ENCODE data around the gene CLIP2. TPM values are rescaled to one million over a fixed set of nuclear protein-coding genes. Genes with fewer than 3 reads are reported as not detected.
A peak's percentile ranks its signal among the peaks of the same experiment; 100 is the strongest.

Gene CLIP2
- total RNA-seq, 2 donors from 2014 or later = 77.8 to 81.6 TPM

DNA sequence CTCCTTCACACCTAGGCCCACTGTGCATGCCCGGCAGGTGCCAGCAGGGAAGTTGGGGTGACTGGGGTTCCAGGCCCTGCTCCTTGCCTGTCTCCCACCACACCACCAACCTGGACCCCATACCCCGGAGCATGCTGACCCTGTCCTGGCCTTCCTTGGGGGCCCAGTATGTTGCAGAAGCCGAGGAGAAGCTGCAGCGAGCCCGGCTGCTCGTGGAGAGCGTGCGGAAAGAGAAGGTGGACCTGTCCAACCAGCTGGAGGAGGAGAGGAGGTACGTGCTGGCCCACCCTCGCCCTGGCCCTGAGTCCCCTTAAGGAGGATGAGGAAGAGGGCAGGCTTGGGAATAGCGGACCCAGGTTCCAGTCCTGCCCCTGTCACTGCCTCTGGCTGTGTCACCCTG lies 70.8 kb downstream of the CLIP2 start:
- H3K27me3 ChIP-seq = no peaks in the 10 kb centered on the region
- TF ChIP-seq, protein P1, sequence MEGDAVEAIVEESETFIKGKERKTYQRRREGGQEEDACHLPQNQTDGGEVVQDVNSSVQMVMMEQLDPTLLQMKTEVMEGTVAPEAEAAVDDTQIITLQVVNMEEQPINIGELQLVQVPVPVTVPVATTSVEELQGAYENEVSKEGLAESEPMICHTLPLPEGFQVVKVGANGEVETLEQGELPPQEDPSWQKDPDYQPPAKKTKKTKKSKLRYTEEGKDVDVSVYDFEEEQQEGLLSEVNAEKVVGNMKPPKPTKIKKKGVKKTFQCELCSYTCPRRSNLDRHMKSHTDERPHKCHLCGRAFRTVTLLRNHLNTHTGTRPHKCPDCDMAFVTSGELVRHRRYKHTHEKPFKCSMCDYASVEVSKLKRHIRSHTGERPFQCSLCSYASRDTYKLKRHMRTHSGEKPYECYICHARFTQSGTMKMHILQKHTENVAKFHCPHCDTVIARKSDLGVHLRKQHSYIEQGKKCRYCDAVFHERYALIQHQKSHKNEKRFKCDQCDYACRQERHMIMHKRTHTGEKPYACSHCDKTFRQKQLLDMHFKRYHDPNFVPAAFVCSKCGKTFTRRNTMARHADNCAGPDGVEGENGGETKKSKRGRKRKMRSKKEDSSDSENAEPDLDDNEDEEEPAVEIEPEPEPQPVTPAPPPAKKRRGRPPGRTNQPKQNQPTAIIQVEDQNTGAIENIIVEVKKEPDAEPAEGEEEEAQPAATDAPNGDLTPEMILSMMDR (IDR thresholded peaks at IDR 0.05) = no peak
- H3K4me1 ChIP-seq = no peaks in the 10 kb centered on the region
- H3K27ac ChIP-seq = no peak overlapping the region
- no peak overlapping the region for H3K4me3 ChIP-seq
- H3K9ac ChIP-seq (ENCODE audit: low read depth in 2 of 2, low read length in 2 of 2) = no peak overlapping the region
- no peaks in the 10 kb centered on the region for H3K9me3 ChIP-seq
- intact Hi-C loops (cut with DNase I) = loop anchor here (10.0 kb wide), 1 partner anchor 65 kb away; no protein-coding TSS in a partner anchor
- peaks cover 9% of the 10 kb centered on the region for H3K36me3 ChIP-seq
- no peak for DNase-seq

DNA sequence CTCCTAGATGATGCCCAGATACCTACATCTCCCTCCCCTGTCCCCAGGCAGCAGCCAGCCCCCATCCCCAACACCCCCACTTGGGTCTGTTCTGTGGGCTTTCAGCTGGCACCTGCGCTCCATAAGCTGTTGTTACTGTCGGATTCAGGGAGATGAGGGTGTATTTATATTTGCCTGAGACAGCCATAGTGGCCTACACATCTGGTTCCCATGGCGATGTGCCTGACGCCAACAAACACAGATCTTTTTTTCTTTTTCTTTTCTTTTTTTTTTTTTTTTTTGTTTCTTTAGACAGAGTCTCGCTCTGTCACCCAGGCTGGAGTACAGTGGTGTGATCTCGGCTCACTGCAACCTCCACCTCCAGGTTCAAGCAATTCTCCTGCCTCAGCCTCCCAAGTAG lies 73.1 kb downstream of the CLIP2 start:
- H3K36me3 ChIP-seq = peaks cover 9% of the 10 kb centered on the region
- H3K9ac ChIP-seq (ENCODE audit: low read depth in 2 of 2, low read length in 2 of 2) = no peak overlapping the region
- H3K9me3 ChIP-seq = no peaks in the 10 kb centered on the region
- no peak overlapping the region for H3K27ac ChIP-seq
- no peaks in the 10 kb centered on the region for H3K4me1 ChIP-seq
- DNase-seq = no peak
- intact Hi-C loops (cut with DNase I) = loop anchor here (10.0 kb wide), 1 partner anchor 67 kb away; no protein-coding TSS in a partner anchor
- no peaks in the 10 kb centered on the region for H3K27me3 ChIP-seq
- no peak overlapping the region for H3K4me3 ChIP-seq
- TF ChIP-seq, protein P1 (IDR thresholded peaks at IDR 0.05) = no peak

DNA sequence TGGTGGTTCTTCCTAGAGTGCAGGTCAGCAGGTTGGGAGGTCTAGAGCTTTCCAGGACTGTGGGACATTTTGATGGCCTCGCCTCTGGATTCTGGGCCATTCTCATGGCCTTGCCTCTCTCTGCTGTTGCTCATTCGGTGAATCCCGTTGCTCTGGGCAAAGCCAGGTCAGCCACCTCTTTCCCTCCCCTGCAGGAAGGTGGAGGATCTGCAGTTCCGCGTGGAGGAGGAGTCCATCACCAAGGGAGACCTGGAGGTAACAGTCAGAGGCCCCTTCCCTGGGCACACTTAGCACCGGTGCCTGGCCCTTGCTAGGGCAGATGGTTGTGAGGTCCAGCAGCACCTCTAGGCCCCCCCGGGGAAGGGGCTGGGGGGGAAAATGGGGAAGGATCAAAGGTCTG lies 74.9 kb downstream of the CLIP2 start:
- TF ChIP-seq, protein P1 (IDR thresholded peaks at IDR 0.05) = no peak
- Histone ChIP-seq H3K4me3 (no peak overlapping the region), H3K27ac (no peak overlapping the region), H3K27me3 (no peaks in the 10 kb centered on the region), H3K36me3 (peaks cover 9% of the 10 kb centered on the region), H3K4me1 (no peaks in the 10 kb centered on the region), H3K9me3 (no peaks in the 10 kb centered on the region), H3K9ac (ENCODE audit: low read depth in 2 of 2, low read length in 2 of 2) (no peak overlapping the region)
- intact Hi-C loops (cut with DNase I) = loop anchor here (10.0 kb wide), 1 partner anchor 69 kb away; no protein-coding TSS in a partner anchor
- no peak for DNase-seq

DNA sequence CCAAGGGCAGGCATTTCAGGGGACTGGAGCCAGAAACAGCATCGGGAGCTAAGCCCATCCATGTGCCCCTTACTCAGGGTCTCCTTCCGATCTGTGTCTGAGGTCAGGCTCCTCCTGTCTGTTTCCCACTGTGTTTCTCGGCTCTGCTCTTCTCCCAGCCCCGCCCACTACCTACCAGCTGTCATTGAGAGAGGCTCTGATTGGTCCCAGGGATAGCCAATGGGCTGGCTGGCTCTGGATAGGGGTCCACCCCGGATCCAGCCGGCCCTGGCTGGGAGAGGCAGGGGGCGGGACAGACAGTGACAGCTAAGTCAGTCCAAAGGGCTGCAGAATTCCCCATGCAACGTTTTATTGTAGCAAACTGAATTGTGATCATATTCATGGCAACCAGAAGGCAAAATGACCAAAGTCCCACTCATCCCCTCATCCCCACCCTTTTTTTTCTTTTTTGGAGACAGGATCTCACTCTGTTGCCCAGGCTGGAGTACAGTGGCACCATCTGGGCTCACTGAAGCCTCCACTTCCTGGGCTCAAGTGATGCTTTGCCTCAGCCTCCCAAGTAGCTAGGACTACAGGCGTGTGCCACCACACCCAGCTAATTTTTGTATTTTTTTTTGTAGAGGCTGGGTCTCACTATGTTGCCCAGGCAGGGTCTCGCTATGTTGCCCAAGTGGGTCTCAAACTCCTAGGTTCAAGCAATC lies 76.3 kb downstream of the CLIP2 start:
- intact Hi-C loops (cut with DNase I) = loop anchor here (10.0 kb wide), 1 partner anchor 71 kb away; no protein-coding TSS in a partner anchor
- Histone ChIP-seq H3K36me3 (peaks cover 4% of the 10 kb centered on the region), H3K9me3 (no peaks in the 10 kb centered on the region), H3K4me3 (no peak overlapping the region), H3K4me1 (no peaks in the 10 kb centered on the region), H3K27ac (peak overlapping the region; percentile 52), H3K9ac (ENCODE audit: low read depth in 2 of 2, low read length in 2 of 2) (no peak overlapping the region), H3K27me3 (no peaks in the 10 kb centered on the region)
- TF ChIP-seq, protein P1 (IDR thresholded peaks at IDR 0.05) = no peak
- DNase-seq = peak; percentile 84

DNA sequence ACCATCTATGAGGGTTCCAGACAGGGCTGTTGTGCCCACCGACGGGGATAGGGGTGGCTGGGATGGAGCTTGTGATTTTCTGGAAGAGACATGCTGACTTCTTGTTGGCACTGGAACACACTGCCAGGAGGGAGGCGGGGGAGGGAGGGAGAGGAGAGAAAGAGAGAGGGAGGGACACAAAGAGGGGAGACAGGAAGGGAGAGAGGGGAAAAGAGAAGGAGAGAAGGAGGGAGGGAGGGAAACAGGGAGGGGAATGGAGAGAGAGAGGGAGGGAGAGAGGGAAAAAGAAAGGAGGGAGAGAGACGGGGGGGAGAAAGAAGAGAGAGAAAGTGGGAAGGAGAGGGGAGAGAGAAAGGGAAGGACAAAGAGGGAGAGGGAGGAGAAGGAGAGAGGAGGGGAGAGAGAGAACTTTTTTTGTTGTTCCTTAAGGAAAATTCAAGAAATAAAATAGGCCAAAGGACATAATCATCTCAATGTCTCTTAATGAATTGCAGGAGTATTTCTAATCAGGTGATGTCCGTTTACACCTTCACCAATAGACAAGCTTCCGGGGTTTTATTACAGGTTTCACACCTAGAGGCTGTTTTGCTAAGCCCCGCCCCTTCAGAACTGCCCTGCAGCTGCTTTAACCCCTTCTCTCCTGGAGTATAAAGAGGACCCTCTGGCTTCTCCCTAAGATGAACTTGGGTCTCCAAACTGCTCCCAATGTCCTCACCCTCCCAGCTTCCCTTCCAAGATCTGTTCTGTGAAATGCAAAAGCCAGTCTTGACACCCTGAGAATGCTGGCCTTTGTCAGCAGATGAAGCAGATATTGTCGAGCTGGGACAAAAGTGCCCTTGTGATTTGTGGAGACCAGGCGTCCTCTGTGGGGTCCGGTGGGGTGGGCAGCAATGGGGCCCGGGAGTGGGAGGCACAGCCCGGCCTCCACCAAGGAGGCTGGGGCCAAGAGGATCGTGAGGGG lies 82.5 kb downstream of the CLIP2 start:
- no peaks in the 10 kb centered on the region for H3K27me3 ChIP-seq
- intact Hi-C loops (cut with DNase I) = no loop called here
- H3K4me3 ChIP-seq = no peak overlapping the region
- no peaks in the 10 kb centered on the region for H3K4me1 ChIP-seq
- H3K9ac ChIP-seq (ENCODE audit: low read depth in 2 of 2, low read length in 2 of 2) = peak overlapping the region in 1 of 2 donors; percentile 58
- peak; percentile 75 for DNase-seq
- no peaks in the 10 kb centered on the region for H3K9me3 ChIP-seq
- no peaks in the 10 kb centered on the region for H3K36me3 ChIP-seq
- peak overlapping the region; percentile 55 for H3K27ac ChIP-seq
- TF ChIP-seq, protein P1 (IDR thresholded peaks at IDR 0.05) = no peak

Measured in colonic mucosa (tissue), 4 donors.